HG02798 (cell line): ENCODE results near the gene DAP.
A peak's percentile ranks its signal among the peaks of the same experiment; 100 is the strongest.
"Not testable (repeated sequence)": the region's sequence is repeated elsewhere in the genome, so short reads cannot be mapped to it uniquely, and the experiment has no call there.

Experiments
- ATAC-seq: cut with Tn5 transposase; IDR thresholded peaks from one replicate; pipeline ENCODE4 v1.9.1; 2021; ENCODE audit warnings: mild to moderate bottlenecking; ENCODE audit not compliant: unreplicated experiment, poor library complexity

Gene DAP

DNA sequence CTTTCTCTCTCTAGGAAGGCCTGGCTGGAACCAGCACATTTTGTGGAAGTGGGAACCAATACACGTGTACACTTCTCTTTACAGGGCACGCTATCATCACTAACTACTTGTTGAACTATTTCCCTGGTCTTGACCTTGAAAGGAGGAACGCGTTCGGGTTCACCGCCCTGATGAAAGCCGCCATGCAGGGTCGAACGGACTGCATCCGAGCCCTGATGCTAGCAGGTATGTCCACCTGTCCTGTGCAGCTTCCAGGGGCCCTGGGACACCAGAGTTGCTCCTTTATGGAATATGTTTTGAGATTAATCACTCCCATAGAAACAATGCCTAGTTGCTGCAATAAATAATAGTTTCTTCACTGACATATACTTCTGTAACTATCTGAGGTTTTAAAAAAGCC is 123.1 kb downstream of the DAP start:
- ATAC-seq = no peak

DNA sequence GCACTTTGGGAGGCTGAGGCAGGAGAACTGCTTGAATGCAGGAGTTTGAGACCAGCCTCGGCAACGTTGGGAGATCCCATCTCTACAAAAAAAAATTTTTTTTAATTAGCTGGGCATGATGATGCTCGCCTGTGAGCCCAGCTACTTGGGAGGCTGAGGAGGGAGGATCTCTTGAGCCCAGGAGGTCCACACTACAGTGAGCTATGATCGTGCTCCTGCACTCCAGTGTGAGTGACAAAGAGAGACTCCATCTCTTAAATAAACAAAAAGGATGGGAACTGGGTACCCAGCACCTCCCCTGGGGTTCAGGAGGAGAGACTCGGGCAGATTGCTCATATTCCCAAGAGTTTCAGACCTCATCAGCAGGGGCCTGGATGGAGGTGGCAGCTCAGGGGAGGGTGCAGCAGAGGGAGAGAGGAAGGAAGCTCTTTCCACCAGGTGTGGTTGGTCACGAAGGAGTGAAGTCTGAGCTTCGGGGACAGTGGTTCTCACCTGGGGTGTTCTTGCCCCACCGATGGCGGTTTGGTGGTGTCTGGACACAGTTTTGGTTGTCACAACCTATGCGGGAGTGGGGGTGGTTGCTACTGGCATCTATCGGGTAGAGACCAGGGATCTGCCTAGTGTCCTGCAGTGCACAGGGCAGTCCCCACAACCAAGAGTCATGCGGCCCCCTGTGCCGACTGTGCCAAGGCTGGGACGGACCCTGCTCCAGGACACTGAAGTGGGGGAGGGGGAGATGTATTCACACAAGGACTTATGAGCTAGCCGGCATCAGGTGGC is 124.5 kb downstream of the DAP start:
- ATAC-seq = no peak

DNA sequence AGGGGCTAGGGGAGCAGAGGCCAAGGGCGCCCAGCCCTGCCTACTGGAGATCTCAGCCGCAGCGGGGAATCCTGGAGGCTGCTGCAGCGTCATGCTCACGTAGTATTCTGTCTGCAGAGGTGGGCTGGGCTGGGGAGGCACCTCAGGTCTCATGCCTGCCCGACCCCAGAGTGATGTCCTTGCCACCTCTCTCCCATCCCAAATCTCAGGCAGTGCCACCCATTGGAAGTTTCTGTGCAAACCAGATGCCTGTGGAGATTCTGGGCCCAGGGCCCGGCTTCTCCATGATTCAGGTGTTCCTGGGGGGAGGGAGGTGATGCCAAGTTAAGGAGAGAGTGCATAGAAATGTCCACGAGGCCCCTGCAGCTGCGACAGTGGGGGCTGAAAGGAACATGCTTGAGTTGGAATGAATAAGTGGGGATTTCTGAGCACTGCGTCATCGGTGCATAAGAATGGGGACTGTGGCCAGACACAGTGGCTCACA is 125.1 kb downstream of the DAP start:
- peak; percentile 7 for ATAC-seq

DNA sequence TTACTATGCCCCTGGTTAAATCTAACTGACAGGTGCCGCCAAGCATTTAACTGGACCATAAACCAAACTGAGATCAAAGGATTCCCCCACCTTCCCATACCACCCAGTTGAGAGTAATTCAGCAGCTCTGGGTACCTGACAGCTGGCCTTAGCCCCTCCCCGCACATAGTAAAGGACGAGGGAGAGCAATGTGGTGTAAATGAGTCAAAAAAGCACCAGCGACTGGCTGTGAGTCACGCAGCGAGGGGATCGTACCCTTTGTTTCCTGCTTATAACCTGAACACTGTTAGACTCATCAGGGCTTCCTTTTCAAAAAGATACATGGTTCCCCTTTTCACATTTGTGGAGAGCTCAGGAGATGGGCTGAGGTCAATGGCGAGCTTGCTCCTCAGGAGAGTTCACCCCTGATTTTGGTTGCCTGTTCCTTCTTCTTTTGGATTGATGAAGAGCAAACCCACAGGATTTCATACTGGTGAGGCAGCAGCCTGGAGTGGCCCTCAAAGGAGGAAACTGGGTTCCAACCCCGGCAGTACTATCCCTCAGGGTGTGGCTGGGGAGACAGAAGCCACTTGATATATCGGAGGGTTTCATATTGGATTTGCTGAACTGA is 125.7 kb downstream of the DAP start:
- peak; percentile 59 for ATAC-seq

DNA sequence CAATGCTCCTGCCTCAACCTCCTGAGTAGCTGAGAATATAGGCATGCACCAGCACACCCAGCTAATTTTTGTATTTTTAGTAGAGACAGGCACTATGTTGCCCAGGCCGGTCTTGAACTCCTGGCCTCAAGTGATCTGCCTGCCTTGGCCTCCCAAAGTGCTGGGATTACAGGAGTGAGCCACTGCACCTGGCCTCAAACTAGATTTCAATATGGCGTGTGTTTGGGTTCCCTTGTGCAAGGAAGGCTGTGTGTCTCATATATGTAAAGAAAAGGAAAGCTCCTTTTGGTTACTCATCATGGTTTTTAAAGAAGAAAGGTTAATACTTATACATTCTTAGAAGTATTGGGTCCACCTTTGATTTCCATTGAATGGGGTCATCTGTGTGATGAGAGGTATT is 126.5 kb downstream of the DAP start:
- ATAC-seq = no peak

DNA sequence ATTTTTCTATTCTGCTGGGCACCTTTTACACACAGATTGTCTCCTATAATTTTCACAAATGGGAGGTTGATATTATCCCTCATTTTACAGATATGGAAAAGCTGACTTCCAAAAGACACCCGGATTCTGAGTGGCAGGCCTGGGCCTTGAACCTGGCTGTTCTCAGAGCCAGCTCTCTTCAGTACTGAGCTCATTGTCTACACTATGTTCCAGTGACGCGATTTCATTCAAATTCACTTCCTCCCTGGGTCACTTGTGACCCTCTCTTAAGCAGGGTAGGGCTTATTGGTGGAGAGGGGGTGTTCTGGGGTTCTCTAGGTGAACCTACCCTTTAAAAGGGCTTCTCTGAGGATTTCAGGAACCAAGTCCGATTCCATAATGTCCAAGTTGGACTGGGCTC is 127.0 kb downstream of the DAP start:
- no peak for ATAC-seq

DNA sequence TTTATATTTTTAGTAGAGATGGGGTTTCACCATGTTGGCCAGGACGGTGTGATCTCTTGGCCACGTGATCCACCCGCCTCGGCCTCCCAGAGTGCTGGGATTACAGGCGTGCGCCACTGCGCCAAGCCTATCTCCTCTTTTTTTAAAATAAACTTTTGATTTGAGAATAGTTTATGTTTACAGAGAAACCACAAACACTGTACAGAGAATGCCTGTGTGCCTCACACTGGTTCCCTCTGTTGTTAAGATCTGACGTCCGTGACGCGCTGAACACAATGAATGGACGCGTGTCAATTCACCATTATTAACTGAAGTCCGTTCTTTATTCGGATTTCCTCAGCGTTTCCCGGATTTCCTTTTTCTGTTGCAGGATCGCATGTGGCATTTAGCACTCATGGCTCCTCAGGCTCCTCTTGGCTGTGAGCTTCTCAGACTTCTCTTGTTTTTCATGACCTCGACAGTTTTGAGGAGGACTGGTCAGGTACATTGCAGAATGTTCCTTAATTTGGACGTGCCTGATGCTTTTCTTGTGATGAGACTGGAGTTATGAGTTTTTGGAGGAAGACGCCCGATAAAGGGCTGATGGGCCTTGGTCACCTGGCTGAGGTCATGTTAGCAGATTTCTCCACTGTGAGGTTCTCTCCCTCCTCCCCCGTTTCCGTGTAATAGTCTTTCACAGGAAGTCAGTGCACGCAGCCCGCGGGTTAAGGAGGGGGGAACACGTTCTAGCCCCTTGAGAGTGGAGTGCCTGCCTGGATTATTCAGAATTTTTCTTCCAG is 127.6 kb downstream of the DAP start:
- ATAC-seq = no peak

DNA sequence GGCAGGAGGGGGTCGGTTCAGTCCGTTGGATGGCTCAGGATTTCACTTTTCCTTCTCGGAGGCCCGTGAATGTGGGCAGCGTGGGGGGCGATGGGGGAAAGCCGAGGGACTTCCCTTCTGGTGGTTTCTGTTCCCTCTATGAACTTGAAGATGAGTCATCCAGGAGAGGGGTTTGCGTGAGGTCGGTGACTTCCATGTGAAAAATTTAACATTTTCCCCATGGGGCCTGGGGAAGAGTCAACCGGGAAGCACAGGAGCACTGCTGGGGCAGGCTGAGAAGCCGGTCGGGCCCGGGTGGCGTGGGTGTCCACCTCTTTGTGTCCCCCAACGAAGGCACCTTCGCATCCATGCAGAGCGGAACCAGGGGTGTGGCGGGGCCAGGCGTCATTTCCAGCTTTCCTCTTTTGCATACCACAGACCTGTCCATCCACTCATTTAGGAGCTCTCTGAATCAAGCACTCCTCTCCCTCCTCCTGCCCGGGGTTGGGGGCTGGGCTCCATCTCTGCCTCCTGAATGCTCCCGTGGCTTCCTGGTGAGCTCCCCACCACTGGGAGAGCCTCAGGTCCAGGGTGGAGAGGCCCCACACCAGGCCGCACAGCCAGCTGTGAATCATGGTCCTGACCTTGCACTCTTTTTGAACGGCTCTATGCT is 128.8 kb downstream of the DAP start:
- peak; percentile 51 for ATAC-seq

DNA sequence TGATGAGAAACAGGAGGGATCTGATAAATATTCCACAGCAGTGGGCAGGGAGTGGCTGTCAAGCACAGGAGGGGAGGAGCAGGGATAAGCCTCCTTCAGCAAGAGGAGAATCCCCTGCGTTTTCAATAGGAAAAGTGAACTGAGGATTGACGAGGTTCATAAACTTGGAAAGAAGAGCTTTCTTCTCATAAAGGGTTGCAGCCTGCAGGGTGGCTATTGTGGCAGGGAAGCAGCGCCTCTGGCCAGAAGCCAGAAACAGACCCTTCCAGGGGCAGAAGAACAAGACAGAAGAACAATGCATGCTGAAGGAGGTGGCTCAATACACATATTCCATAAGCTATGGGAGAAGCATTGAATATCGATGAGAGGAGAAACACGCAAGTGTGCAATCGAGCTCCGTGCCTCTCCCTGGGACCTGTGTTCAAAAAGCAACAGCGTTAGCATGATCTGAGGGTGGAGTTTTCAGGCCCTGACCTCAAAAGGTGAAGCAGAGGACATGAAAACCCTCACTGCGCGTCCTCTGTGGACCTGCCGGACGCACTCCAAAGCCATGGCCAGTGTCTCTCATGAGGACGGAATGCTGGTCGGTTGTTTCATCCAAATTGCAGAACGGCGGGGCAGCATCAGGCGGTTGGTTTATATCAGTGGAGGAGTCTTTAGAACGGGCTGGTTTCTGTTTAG is 129.6 kb downstream of the DAP start:
- peak; percentile 5 for ATAC-seq

DNA sequence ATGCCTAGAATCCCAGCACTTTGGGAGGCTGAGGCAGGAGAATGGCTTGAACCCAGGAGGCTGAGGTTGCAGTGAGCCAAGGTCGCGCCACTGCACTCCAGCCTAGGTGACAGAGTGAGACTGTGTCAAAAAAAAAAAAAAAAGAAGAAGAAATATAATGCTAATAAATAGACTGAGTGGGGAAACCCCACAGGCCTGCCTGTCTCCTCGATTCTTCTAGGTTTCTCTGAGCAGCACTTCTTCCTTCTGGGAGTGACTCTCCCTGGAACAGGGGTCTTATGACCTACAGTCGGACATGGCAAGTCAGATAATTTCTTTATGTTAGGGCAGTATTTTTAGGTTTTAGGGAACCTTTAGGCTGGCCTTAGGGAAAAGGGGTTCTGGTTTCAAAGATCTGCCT is 130.3 kb downstream of the DAP start:
- ATAC-seq = not testable (repeated sequence)

DNA sequence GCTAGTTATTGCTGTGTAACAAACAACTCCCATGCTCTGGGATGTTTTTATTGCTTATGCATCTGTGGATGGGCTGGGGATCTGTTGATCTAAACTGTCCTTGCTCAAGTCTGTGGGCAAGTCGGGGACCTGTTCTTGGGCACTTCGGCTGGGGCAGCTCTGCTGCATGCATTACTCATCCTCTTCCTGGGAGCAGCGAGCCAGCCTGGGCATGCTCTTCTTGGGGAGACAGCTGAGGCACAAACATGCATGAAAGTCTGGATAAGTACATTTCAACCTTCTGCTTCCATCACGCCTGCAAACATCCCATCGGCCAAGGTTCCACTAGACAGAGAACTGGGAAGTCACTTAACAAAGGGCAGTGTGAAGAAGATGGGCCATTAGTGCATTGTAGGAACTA is 130.9 kb downstream of the DAP start:
- no peak for ATAC-seq

DNA sequence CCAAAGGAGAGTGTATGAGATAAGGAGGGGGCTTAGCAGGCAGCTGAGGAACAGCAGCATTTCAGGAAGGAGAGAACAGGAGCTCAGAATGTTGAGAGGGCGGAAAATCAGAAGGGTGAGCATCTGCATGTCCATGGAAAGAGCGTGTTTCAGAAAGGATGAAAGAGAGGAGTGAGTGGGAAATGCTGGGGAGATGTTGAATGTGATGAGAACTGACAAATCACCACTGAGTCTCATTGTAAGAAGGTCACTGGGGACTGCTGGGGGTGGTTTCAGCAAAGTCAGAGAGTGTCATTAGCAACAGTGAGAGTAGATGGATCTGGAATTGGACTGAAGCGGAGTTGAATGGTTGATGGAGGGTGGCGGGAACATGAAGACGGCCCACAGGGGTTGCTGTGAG is 131.4 kb downstream of the DAP start:
- ATAC-seq = no peak
